Cardiac fibroblast (primary cell): ENCODE measurements around the gene DBNL.

Experiments used
- DNase-seq, 2 donors: peaks; one replicate each; pipeline versions ENCODE4 v3.0.0 to v3.0.0-alpha.2; 2010; ENCODE audit warnings: low read depth in 2 of 2
- H3K4me3 ChIP-seq, 2 donors: replicated peaks in 1 of 2; 1 replicate in 1 of 2; 2 replicates in 1 of 2; pipeline ENCODE4 v1.5.1; 2011; ENCODE audit warnings: low read depth in 2 of 2, low read length in 2 of 2, mild to moderate bottlenecking in 2 of 2, moderate library complexity in 1 of 2
- TF ChIP-seq, protein P1 (sequence below): IDR thresholded peaks from one replicate; pipeline ENCODE4 v1.5.1; 2011; ENCODE audit warnings: low read depth, mild to moderate bottlenecking, low read length, inconsistent platforms

DBNL gene

DNA sequence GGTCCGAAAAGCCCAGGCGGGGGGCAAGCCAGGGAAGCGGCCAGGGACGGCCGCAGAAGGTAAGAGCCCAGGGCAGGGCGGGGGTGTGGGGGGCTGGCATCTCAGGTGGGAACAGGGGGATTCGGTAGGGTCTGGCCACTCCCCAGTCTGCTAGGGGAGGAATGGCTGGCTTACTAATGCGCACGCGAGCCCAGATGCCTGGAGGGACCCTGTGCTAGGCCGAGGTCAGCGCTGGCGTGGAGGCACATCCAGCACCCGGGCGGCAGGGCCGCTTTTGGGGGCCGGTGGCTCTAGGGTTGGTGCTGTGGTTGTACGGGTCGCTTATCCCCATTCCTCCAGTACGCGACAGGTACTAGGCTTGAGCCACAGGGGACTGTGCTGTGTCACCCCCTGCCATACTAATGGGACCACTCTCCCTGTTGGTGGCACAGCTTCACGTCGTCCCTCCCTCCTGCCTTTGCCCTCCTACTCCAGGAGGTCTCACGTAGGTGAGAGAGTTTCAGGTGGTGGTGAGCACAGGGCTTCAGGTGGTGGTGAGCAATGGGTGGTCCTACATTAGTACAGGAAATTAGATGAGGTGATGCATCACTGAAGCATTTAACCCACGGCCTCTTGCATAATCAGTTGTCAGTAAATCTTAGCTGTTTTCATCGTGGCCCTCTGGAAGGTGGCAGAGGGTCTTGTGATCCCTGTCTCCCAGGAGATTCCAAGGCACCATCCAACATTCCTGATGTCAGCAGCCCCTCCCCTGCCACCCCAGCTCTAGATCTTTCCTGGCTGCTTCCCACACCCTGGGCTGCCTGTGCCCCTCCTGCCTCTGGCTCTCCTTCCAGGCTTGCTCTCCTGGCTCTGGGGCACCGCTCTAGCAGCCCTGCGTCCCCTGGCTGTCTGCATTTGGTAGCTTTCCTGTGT, 60.6 kb downstream of the DBNL start:
- DNase-seq = peak; percentile 70 to 81
- TF ChIP-seq, protein P1, sequence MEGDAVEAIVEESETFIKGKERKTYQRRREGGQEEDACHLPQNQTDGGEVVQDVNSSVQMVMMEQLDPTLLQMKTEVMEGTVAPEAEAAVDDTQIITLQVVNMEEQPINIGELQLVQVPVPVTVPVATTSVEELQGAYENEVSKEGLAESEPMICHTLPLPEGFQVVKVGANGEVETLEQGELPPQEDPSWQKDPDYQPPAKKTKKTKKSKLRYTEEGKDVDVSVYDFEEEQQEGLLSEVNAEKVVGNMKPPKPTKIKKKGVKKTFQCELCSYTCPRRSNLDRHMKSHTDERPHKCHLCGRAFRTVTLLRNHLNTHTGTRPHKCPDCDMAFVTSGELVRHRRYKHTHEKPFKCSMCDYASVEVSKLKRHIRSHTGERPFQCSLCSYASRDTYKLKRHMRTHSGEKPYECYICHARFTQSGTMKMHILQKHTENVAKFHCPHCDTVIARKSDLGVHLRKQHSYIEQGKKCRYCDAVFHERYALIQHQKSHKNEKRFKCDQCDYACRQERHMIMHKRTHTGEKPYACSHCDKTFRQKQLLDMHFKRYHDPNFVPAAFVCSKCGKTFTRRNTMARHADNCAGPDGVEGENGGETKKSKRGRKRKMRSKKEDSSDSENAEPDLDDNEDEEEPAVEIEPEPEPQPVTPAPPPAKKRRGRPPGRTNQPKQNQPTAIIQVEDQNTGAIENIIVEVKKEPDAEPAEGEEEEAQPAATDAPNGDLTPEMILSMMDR = no peak
- H3K4me3 ChIP-seq = peak overlapping the region; percentile 63 to 64

DNA sequence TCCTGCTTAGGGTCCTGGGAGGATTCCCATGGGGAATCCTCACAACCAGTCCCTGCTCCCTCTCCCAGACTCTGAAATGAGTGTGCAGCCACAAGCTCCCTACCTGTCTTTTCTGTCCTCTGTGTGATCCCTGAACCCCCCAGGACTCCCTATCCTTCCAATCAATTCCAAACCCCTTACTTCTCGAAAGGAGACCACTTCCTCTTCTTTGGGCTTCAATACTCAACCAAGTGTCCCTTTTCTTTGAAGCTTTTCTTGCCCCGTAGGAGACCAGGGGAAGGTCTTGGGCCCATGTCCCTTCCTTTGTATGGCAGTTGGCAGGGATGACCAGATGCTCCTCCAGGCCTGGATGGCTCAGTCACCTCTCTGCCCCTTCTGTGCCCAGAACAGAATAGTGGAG, 61.3 kb downstream of the DBNL start:
- TF ChIP-seq, protein P1 = no peak
- no peak for DNase-seq
- peak overlapping the region; percentile 63 to 64 for H3K4me3 ChIP-seq

DNA sequence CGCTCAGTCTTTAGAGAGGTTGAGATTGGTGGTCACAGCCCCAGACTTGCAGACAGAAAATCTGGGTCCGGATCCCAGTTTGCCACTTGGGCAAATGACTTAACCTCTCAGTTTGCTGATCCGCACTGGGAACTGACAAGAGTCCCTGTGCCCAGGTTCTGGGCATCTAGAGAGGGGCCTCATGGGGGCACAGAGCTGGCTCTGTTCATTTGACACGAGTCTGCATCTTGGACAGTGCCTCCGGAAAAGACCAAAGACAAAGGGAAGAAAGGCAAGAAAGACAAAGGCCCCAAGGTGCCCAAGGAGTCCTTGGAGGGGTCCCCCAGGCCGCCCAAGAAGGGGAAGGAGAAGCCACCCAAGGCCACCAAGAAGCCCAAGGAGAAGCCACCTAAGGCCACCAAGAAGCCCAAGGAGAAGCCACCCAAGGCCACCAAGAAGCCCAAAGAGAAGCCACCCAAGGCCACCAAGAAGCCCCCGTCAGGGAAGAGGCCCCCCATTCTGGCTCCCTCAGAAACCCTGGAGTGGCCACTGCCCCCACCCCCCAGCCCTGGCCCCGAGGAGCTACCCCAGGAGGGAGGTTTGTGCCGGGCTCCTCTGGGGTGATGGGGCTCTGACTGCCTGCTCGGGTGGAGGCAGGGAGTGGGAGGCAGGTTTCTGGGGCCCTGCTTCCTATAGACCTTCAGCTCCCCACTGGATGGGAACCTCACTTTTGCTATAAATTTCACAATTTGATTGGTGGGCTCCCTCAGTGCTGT, 62.0 kb downstream of the DBNL start:
- no peak for DNase-seq
- H3K4me3 ChIP-seq = peak overlapping the region in 1 of 2 donors; percentile 63
- TF ChIP-seq, protein P1 = no peak

DNA sequence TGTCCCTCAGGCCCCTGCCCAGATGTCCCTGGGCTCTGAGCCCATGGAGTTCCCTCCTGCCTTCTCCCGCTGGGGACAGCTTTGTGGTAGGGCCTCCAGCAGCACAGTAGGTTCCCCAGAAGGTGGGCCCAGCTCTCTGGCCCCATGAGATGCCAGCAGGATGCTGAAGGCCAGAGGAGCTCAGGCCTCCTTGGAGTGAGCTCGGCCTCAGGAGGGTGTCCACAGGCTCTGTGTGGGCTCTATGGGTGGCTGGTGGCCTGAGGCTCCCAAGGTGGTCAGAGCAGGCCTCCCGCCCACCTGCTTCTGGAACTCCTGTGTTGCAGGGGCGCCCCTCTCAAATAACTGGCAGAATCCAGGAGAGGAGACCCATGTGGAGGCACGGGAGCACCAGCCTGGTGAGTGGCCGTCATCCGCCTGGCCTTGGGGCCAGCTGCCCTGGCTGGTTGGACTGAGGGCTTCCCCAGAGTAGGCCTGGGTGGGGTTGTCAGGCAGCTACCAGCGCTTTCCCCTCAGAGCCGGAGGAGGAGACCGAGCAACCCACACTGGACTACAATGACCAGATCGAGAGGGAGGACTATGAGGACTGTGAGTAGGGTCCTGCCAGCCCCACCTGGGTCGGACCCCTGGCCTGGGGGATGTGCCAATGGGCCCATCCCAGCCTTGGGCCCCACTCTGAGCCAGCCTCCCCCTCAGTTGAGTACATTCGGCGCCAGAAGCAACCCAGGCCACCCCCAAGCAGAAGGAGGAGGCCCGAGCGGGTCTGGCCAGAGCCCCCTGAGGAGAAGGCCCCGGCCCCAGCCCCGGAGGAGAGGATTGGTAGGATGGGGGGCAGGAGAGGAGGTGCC, 62.8 kb downstream of the DBNL start:
- no peak for DNase-seq
- TF ChIP-seq, protein P1 = no peak
- H3K4me3 ChIP-seq = no peak overlapping the region

DNA sequence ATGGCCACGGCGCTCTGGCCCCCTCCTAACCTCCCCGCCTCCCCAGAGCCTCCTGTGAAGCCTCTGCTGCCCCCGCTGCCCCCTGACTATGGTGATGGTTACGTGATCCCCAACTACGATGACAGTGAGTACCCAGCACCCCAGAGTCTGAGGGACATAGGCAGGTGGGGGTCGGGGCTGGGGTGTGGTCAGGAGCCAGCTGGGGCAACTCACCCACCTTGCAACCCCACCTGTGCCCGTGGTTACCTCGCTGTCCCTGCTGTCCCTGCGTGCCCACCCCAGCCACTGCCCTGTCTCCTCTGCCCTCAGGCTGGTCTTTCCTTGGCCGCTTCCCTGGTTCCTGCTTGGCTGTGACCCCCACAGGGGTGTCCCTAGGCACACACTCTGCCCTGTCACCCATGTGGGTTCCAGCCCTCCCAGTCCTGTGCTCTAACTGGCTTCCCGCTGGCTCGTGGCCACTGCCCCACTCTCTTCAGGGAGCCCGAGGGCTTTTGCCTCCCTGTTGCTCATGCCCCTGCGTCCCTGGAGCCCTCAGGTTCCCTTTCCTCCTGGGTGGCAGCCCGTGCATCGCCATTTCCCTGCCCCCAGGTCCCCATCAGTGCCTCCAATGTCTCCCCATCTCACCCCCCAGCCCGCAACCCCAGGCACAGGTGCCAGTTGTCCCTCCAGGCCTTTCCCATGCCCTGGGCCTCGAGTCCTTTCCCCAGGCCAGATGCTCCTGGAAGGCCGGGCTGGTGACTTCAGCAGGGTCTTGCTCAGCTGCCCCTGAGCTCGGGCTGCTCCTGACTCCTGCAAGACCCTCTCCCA, 63.7 kb downstream of the DBNL start:
- no peak for DNase-seq
- TF ChIP-seq, protein P1 = no peak
- H3K4me3 ChIP-seq = no peak overlapping the region
